HG03354 (cell line): ENCODE measurements around the gene USHBP1.
A peak's percentile ranks its signal among the peaks of the same experiment; 100 is the strongest.

Experiments used
- ATAC-seq: cut with Tn5 transposase; IDR thresholded peaks from one replicate; pipeline ENCODE4 v1.9.1; 2021; ENCODE audit warnings: mild to moderate bottlenecking; ENCODE audit not compliant: unreplicated experiment, poor library complexity, severe bottlenecking

The USHBP1 gene

DNA sequence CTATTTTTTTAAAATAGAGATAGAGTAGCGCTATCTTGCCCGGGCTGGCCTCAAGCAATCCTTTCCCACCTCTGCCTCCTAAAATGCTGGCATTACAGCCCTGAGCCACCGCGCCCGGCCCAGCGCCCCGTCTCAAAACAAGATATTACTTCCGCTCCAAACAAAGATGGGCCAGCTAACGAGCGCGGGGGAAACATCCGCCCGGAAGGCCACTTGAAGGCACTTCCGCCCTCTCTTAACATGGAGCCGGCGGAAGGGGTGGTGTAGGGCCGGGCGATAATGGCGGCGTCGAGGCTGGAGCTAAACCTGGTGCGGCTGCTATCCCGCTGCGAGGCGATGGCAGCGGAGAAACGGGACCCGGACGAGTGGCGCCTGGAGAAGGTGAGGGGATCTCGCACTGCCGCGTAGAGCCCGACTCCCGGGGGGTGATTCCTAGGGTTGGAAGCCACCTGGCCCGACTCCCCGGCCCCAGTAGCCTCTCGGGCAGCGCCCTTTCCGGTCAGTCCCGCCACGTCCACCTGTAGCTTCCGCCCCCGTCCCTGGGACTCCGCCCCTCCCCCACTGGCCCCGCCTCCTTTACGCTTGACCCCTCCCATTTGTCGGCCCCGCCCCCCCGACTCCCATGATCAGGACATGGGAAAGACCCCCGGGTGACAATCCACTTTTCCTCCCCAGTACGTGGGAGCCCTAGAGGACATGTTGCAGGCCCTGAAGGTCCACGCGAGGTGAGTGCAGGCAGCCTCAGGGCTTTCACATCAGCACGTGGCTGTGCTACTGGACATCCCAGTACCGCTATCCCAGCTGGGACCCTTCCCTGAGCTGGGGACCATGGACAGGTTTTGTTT, 49.2 kb downstream of the USHBP1 start, which contains the start of gene USE1:
Gene USE1, plus strand, starts transcription at position 231 of the 845 bp plus-strand sequence. Its CDS starts 49 bp downstream, at position 280.
- ATAC-seq, result peak; percentile 90

- ATAC-seq, result no peak
Measured at GRCh38 chr19:17214508-17215126, 49.9 kb downstream of the USHBP1 start.

- no peak for ATAC-seq
Measured at GRCh38 chr19:17213334-17213733, 51.2 kb downstream of the USHBP1 start.

DNA sequence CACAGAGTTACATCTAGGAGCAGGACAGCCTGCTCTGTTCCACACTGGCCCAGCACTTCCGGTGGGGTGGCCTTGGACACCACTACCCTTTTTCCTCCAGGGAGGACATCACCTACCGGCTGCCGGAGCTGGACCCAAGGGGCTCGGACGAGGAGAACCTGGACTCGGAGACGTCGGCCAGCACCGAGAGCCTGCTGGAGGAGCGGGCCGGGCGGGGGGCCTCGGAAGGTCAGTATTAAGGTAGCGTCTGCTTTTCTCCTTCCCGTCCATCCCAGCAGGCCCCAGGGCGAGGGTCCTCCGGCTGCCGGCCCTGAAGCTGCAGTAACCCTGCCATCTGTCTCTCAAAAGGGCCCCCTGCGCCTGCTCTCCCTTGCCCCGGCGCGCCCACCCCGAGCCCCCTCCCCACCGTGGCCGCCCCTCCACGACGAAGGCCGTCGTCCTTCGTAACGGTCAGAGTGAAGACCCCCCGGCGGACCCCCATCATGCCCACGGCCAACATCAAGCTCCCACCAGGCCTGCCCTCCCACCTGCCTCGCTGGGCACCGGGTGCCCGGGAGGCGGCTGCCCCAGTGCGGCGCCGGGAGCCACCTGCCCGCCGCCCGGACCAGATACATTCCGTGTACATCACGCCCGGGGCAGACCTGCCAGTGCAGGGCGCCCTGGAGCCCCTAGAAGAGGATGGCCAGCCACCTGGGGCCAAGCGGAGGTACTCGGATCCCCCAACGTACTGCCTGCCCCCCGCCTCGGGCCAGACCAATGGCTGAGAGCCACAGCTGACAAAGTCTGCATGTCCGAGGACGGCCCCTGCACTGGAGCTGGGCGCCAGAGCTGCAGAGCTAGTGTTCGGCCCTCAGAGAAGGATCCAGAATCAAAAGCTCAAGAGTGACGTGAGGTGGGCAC, 52.7 kb downstream of the USHBP1 start:
- ATAC-seq, result no peak

DNA sequence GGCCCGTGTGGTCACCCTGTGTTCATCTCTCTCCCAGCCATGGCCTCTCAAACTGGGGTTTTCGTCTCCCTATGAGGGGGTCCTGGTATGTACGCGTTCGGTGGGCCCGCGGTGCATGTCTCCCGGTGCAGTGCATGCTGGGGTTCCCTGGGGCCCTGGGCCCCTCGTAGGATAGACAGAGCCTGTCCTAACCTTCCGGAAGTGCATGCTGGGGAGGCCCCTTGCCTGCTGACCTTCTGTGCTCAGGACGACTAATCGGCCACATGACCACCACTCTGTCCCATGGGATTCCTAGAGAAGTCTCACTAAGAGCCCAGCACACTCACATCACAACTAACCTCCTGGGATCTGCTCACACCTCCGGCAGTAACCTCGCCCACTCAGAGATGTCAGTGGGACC, 54.2 kb downstream of the USHBP1 start:
- ATAC-seq, result no peak

DNA sequence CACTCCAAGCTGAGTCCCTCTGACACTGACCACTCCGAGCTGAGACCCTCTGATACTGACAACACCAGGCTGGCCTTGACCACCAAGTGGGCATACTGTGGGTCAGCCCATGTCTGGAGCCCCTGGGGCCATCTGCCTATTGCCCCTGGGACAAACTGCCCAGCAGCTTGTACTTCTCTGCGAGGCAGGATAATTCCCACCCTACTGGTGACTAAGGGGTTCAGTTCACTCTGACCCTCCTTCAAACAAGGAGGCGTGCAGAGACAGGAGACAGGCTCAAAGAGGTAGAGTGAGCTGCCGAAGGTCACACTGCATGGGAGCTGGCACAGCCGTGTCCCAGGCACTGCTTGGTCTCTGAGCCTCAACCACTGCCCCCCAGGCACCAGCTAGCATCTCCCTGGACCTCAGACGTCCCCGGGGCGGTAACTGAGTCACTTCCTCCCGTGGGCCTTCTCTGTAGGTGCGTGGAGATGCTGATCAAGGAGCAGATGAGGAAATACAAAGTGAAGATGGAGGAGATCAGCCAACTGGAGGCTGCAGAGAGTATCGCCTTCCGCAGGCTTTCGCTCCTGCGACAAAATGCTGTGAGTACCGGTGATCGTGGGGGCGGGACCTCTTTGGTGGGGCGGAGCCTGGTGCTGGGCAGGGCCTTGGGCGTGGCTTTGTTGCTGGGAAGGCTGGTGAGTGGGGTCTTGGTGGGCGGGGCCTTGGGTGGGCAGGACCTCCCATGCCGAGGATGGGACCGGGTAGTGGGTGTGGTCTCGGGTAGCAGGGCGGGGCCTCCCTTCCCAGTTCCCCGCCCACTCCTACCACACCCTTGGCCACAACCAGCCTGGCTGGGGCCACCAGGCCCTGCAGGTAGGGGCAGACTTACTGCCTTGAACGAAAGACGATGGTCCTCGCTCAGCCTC, 55.2 kb downstream of the USHBP1 start:
- ATAC-seq, result no peak

GRCh38 chr19:17206736-17207581, 57.6 kb downstream of the USHBP1 start:
- no peak for ATAC-seq

- ATAC-seq, result no peak
Measured at GRCh38 chr19:17205237-17206140, 59.1 kb downstream of the USHBP1 start.

GRCh38 chr19:17202713-17203112, 61.8 kb downstream of the USHBP1 start:
- no peak for ATAC-seq

DNA sequence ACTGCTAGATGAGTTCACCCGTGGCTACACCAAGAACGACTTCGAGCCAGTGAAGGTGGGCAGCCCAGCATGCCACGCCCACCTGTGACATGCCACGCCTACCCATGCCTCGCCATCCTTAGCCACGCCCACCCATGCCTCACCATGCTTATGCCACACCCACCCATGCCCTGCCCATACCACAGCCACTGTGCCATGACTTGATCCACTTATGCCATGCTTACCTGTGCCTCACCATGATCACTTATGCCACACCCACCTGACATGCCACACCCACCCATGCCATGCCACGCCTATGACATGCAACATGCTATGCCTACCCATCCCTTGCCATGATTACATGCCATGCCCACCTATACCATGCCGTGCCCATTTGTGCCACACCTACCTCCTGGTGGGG, 62.3 kb downstream of the USHBP1 start:
- ATAC-seq, result no peak

DNA sequence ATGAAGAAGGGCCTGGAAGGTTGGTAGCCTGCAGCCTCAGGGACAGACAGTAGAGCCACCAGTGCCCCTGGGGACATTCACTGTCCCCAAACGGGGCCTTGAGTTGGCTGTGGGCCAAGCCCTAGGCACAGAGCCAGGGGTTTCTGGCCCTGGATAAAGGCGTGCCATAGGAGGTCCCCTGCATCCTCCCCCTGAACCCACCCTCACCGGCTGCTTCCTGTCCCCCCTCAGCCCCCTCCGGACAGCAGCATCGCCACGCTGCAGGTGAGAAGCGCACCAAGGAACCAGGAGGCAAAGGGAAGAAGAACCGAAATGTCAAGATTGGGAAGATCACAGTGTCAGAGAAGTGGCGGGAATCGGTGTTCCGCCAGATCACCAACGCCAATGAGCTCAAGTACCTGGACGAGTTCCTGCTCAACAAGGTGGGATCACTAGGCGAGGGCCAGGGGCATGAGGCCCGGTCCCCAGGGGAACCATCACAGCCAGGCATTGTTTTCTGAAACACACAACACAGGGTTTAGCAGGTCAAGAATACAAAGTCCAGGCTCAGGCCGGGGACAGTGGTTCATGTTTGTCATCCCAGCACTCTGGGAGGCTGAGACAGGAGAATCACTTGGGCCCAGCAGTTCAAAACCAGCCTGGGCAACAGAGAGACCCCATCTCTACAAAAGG, 64.0 kb downstream of the USHBP1 start:
- no peak for ATAC-seq
